IPS DF 19.7 (cell line): ENCODE data around the gene LRSAM1.

ENCODE experiments used
- DNase-seq: peaks from one replicate; pipeline ENCODE4 v3.0.0-alpha.2; 2013; ENCODE audit warnings: low read depth, low spot score

Gene LRSAM1

DNA sequence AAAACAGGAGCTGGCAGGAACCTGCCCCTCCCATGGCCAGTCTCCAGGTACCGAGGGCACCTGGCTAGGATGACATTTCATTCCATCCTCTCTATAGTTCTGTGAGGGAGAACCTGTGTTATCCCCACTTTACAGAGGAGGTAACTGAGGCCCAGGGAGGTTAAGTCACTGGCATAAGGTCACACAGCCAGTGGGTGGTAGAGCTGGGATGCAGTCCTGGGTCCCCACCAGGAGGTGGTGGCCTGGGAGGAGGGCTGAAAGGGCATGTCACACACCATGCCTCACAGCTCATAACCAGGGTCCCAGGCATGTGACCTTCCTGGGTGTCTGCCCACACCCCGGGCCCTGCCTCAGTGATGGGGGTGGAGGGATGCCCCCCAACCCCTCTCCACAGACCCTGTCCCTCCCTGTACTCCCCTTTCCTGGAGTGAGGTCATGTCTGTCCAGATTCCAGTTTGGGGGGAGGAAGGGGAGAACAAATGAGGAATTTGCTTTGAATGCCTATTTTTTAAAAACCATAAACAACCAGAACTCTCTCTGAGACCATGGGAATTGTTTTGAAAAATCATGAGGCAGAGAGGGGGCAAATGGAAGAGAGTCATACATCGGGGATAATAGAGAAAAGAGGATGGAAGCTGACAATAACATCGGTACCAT is 83.1 kb downstream of the LRSAM1 start:
- DNase-seq, result no peak

DNA sequence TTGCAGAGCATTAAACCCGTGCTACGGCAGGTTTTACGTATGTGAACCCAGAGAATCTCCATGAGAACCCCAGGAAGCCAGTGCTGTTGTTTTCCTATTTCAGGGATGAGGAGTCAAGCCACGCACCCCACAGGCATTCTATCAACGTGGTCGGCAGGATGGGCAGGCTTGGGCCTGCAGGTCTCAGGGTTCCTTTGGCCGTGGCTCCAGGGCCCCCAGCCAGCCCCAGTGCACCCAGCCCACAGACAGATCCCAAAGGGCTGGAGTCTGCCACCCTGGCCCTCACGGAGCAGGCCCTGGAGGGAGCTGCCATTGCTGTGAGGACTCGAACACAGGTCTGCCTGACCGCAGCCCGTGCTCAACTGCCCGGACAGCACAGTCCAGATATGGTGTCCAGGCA is 83.6 kb downstream of the LRSAM1 start:
- no peak for DNase-seq

DNA sequence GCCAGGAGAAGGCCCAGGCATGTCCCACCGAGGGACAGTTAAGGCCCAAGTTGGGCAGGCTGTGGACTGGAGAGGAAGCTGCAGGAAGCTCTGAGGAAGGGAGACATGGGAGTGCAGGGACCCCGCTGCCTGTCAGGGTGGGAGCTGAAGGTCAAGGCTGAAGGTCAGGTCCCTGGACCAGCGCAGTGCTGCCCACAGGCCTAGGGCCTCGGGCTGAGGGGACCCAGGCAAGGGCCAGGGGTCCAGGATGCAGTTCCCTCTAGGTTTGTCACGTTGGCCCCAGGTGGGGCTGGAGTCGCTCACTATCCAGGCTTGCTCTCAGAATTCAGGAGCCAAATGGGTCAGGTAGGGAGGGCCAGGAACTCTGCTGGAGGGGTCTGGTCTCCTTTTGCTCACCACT is 84.1 kb downstream of the LRSAM1 start:
- no peak for DNase-seq

DNA sequence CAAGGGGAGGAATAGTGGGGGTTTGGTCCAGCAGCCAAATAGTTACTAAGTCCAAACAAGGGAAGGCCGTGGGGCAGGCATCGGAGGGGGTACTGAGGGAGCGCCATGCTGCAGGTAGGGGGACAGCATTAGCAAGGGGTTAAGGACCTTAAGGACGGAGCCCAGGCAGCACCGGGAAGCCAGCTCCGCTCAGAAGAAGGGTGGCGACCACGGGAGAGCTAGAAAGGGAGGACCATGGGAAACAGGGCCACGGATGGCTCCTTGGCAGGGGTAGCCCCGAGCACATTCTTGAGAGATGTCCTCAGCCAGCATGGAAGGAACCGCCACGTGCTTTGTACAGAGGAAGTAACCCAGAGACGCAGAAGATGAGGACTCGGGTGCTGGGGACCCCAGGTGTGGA is 84.5 kb downstream of the LRSAM1 start:
- DNase-seq, result no peak

DNA sequence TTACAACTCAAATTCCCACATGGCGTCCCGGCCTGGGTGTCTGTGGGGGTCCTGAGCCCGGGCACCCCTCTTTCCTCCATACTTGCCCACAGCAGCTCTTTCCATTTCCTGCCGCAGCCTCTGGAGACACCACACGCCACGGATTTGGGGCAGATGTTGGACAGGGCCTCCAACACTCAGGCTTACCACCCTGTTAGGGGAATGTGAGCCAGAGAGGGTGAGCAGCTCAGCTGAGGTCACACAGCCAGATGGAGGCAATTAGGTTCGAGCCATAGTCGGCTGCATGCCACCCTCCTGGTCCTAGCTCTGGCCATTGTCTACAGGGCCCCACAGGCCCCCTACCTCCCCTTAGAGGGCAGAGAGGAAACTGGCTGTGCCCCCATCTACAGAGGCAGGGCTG is 85.2 kb downstream of the LRSAM1 start:
- no peak for DNase-seq

DNA sequence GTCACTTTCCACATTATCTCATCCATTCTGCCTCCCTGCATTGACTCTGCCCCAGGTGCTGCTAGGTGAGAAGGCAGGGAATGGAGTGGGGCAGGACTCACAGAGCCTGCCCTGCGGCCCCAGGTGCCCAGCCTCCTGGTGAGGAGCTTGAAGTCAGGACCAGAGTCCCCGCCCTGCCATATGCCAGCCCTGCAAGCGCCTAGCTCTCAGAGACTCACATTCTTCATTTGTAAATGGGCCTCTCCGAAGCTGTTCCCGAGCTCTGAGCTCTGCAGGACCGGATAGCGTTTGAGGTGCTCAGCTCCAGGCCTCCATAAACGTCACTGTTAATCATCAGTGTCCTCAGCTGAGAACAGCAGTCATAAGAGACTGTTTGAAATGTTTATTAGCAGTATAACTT is 85.7 kb downstream of the LRSAM1 start:
- DNase-seq, result no peak

DNA sequence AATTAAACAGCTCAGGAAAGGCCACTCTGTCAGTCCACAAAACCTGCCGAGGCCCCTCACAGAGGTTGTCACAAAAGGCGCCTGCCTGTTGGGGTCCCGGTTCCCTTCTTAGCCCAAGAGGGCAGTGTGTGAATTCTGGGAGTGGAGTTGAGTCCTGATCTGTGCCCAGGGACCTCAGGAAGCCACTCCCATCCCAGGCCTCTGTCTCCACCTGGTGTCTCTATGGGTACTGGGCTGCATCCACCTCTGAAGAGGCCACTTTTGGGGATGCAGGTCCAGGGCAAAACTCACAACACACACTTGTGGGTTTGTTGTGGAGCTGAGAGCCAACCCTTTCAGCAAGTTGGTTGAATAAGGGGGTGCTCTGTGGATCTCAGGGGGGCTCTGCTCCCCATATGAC is 86.5 kb downstream of the LRSAM1 start:
- no peak for DNase-seq

DNA sequence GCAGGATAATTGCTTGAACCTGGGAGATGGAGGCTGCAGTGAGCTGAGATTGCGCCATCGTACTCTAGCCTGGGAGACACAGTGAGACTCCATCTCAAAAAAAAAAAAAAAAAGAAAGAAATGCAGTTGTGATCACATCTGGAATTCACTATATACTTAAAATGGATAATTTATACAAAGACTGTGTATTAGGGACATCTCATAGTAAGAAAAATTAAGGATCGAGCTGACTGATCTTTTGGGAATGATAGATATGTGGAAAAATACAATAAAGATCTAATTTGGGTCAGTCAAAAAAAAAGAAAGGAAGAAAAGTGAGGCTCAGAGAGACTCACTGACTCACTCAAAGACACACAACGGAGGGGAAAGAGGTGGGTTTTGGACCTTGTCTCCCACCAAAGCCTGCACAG is 87.5 kb downstream of the LRSAM1 start:
- no peak for DNase-seq

DNA sequence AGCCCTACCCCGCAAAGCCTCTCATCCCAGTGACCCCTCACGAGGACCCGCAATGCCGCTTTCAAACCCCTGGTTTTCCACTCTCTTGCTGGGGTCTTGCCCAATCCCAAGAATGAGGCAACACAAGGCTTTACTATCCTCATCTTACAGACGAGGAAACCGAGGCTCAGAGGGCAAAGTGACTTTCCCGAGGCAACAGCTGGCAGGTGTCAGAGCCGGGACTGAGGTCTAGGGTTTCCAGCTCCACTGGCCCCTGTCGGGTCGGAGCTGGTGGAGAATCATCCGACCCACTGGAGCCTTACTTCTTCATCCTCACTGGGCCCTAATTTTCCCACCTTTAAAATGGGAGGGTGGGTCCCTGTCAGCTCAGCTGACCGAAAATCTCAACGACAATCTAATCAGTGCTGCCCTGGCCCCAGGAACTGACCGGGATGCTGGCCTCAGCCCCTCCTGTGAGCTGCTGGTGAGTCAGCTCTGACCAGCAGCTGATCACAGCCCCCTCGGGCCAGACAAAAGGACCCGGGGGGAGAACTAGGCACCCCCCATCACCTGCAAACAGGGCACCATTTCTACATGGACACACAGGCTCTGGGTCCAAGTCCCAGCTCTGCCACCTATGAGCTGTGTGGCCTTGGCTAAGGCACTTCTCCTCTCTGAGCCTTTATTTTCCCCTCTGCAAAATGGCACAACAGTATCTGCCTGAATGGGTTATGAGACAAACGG is 88.1 kb downstream of the LRSAM1 start:
- no peak for DNase-seq

DNA sequence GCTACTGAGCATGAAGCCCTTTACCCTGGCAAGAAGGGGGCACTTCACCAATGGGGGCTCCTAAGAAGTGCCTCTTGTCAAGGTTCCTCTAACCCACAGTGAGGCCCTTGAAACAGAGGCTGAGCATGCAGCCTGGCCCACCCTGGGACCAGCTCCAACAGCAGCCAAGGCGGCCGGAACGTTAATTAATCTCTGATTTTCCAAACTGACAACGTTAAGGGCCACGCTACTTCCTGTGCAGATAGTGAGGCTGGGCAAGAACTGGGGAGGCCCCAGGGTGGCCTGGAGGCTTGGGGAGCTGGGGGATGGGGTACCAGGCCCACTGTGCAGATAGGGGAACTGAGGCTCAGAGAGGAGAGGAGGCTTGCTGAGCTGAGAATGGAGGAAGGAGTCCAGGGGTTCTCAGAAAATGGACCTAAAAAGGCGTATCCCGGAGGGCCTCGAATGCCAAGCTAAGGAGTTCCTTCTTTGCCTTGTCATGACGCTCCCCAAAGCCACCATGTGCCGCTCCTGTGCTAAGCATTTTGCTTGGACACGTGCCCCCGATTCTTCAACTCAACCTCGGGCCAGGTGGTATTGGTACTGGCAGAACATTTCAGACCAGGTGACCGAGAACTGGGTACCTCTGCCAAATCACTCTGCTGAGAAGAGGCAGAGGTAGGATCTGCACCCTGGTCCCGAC is 88.8 kb downstream of the LRSAM1 start:
- DNase-seq, result no peak

DNA sequence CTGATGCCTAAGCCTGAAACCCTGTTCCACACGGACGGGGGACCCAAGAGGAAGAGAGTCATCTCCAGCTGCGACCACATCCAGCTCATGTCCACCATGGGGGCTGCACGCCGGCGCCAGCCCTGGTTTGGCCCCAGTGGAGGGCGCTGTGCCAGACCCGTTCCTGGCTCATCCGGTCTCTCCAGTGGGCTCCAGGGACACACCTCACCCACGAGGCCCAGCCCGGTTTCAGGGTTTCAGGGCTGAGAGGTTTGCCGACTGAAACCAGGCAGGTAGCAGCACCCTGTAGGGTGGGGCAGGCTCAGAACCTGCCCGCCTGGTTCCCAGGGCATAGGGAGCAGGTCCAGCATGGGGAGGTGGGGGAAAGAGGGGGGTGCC is 89.3 kb downstream of the LRSAM1 start:
- DNase-seq, result no peak

DNA sequence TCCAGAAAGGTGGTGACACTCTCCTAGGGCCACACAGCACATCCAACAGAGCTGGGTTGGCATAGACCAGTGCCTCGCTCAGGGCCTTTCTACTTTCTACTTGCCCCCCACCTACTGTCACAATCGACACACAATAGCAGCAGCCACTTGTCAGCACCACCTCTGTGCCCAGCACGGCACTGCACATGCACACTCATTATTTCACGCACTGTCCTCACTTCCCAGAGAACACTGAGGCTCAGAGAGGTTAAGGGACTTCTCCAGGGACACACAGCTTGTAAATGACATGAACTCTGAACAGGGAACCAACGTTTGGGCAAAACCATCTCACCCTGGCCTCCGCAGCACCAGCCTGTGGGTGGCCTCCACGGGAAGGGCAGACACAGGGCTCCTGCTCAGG is 89.9 kb downstream of the LRSAM1 start:
- no peak for DNase-seq

DNA sequence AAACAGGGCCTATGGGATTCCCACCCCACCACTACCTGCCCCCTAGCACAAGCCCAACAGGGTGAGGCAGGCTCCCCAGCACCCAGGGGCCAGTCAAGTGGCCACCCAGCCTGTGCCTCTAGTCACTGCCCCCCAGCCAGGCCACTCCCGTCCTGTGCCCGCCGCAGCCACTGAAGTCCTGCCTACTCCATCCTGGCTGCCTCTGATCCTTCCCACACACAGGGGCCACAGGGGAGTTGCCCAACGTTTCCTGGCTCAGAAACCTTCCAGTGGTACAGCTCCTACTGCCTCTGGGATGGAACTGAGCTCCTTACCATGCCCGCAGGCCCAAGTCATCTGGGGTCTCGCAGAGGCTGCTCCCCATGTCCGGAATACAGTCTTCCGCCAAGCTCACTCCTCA is 90.6 kb downstream of the LRSAM1 start:
- DNase-seq, result no peak

DNA sequence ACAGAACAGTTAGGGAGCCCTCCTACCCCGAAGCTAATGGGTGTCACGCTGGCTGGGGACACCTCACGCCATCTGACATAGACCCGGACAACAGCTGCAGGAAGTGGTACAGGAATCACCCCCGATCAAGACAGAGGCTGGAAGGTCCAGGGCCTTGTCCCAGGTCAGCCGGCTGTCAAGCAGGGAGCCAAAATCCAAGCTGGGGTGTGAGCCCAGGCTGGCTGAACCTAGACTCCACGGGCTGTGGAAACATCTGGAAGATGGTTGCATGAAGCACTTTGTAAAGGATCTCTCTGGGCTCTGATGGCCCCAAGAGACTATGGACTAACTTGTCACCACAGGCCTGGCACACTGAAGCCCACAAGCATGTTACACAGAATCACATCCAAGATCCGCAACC is 91.9 kb downstream of the LRSAM1 start:
- DNase-seq, result no peak

DNA sequence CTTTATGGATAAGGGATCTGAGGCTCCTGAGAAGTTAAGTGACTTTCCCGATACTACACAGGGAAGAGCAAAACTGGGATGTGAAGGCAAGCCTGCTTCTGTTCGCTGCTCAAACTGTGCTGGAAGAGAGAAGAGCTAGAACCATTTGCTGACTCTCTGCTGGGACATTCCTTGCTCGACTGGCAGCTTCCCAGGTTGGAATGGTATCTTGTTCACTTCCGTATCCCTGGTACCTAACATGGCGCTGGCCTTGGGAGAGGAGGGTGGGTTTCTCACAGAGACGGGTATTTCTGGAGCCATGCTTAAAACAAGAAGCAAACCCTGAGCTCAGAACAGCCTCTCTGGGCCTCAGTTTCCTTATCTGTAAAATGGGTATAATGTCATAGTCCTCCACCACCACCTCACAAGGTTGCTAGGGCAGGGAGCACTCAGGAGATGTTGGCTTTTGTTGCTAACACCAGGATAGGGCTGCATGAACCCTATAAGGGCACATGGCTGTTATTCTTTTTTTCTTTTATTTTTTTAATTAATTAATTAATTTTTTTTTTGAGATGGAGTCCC is 92.7 kb downstream of the LRSAM1 start:
- no peak for DNase-seq

DNA sequence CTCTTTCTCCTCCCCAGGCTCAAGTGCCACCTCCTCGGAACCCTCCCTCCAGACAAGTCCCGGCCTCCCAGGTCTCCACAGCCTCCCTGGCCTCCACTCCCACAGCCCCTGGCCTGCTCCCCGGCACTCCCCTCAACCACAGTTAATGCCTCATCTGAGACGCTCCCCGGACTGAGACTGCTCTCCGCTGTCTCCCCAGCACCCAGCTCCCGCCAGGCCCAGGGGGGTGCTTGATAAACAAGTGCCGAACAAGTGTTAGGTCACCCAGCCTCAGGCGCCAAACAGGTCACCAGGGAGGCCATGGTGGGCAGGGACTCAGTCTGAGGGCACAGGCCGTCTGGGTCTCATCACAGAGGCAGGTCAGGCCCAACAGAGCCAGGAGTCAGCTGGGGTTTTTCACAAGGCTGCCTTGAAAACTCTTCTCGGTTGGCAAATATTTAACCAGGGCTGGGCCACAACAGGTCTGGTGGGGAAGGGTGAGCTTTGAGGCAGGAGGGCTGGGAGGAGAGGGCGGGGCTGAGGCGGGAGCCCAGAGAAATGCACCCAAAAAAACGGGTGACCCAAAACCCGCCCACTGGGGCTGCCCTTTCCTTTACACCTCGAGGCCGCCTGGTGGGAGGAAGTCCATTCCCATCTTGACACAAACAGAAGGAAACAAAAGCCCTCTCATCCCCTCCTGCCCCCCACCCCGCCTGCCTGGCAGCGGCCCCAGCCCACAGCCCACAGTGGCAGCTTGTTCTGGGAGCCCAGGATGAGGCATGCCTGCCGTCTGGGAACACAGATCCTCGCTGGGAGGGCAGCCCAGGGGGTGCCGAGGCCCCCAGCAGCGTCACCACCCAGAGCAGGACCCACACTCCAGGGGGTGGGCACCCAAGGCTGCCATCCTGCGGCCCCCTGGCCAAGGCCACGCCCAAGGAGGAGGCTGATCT is 94.2 kb downstream of the LRSAM1 start:
- DNase-seq, result no peak

DNA sequence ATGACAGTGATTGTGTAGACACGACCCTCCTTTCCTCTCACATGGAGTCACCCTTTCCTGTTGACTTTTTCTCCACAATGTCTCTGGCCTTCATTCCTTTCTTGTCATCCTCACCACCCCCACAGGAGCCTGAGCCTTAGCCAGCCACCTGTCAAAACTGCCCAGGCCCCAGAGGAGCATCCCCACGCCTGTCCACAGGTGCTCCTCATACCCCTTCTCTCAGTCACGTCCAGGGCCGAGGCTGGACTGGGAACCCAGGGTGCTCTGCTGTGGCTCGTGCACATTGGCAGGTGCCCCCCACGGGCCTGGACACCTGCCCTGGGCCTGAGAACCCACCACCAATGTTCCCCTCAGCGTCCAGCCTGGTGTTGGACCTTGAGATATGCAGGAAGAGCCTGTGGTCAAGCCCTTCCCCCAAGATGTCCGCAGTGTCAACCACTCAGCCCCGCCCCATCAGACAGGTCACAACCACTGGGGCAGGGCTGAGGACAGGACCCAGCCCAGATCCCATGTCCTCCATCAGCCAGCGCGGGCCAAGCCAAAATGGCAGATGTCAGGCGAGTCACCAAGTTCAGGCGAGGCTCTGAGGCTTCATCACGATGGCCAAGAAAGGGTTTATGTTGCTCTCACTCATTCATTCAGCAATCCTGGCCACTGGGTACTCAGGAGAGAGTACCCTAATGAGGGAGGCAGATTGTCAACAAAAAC is 95.0 kb downstream of the LRSAM1 start:
- no peak for DNase-seq

DNA sequence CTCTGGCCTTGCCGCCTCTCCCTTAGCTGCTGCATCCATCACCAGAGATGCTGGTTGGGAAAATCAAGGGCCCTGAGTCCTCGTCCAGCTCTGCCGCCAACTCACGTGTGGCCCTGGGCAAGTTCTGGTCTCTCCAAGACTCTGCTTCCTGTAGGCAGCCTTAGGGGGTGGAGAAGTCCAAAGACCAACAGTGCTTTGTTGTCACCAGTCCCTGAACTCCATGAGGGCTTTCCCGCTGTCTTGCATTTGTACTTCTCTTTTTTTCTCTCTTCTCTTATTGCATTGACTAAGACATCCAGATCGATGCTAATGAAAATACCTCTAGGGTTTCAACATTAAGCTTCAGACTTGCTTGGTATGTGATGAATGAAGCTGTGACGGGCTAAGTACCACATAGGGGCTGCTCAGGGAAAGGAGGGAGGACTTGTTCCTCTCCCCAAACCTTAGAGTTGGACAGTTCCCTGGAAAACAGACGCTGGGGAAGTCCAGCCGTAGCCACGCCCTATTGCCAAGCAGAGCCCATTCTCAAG is 97.1 kb downstream of the LRSAM1 start:
- no peak for DNase-seq

DNA sequence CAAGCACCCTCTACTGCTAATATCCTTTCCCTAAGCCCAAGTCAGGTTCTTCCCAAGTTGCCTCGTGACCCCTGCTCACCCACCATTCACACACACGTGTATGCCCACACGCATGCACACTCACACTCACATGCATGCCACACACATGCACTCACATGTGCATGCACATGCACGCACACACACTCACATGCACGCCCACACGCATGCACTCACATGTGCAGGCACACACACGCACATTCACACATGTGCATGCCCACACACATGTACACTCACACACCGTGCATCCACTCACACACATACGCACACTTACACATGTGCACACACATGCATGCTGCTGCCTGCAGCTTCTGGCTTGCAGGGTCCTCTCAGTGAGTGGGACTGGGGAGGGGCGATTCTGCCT is 97.9 kb downstream of the LRSAM1 start:
- no peak for DNase-seq

DNA sequence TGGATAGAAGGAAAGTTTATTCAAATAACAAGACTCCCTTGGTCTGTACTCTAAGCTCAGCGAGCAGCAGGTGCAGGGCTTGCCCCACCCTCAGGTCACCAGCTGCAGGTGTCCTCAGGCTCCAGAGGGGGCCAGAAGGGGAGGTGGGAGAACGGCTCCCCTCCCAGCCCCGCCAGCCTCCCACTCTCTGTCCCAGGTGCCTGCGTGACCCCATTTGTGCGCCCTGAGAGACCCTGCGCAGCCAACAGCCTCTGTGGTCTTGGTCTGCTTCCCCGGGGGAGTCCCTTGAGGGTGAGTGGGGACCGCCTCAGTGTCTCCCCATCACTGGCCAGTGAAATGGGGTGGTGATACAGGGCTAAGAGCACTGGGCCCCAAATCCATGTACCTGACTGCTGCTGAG is 98.4 kb downstream of the LRSAM1 start:
- no peak for DNase-seq

DNA sequence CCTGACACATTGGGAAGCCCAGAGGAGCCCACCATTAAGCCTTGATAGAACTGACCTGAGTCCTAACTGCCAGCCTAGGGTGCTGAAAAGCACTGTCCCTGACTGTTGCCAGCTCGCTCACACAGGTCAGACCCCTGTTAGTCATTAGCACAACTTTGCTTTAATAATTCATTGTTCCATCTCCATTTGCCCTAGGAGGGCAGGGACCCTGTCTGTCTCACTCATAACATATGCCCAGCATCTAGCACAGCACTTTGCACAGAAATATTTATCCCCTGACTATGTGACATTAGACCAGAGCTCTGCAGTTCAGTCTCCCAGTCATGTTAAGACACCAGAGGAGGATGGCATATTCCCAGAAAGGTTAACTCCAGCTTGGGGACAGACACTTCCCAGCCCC is 99.0 kb downstream of the LRSAM1 start:
- DNase-seq, result no peak
